ENCODE data around the gene PRSS38. TPM values are rescaled to one million over a fixed set of nuclear protein-coding genes. Genes with fewer than 3 reads are reported as not detected.

Gene PRSS38
- total RNA-seq, 1 experiment from 2014 or later: not detected

- Histone ChIP-seq H3K9me2 (ENCODE audit: insufficient read depth) (no peaks in the 10 kb centered on the region), H3K27ac (ENCODE audit: low read depth, low read length) (no peak overlapping the region; the same call in 1 of the 2 replicates), H3K79me2 (ENCODE audit: insufficient read depth, low read length) (no peaks in the 10 kb centered on the region), H3K4me1 (ENCODE audit: control insufficient read depth in 1 of 2, insufficient read depth in 2 of 2, low read length in 2 of 2) (peaks cover 10 to 15% of the 10 kb centered on the region in 2 experiments), H4K20me1 (ENCODE audit: insufficient read depth) (no peaks in the 10 kb centered on the region), H3K4me2 (ENCODE audit: low read length) (no peak overlapping the region), H3K27me3 (ENCODE audit: insufficient read depth, low read length) (no peaks in the 10 kb centered on the region), H3K9me3 (ENCODE audit: control insufficient read depth in 1 of 2, insufficient read depth in 1 of 2, low read depth in 1 of 2, low read length in 2 of 2) (no peaks in the 10 kb centered on the region), H3K4me3 (replicated peaks in 1 of 2; ENCODE audit: low read depth in 1 of 2, low read length in 2 of 2) (no peak overlapping the region), H3K36me3 (ENCODE audit: control insufficient read depth in 1 of 2, insufficient read depth in 2 of 2, low read length in 2 of 2) (no peaks in the 10 kb centered on the region), H3K9ac (ENCODE audit: low read length) (no peak overlapping the region), H2AFZ (ENCODE audit: low read depth, low read length, poor library complexity, severe bottlenecking) (no peak overlapping the region)
- no peak for TF ChIP-seq ELF1 (IDR thresholded peaks at IDR 0.05; ENCODE audit: borderline replicate concordance, low read depth)
- TF ChIP-seq CBX3 (IDR thresholded peaks at IDR 0.05; ENCODE audit: low read depth): no peak
- TF ChIP-seq EGR1 (IDR thresholded peaks at IDR 0.05; ENCODE audit: low read depth): no peak
- POLR2A ChIA-PET: no interaction called here
- RAD21 ChIA-PET (ENCODE audit: low non-redundant PET in 1 of 2, low total read pairs in 2 of 2, uncharacterized antibody in 2 of 2, unreplicated experiment in 2 of 2): interaction anchor here in 1 of 2 experiments (0.6 kb wide), 1 partner anchor 122 kb away, joined by 3 read pairs; no protein-coding TSS in a partner anchor
- CTCF ChIA-PET: no interaction called here
- no peak for DNase-seq (ENCODE audit: low read depth, low spot score)
- intact Hi-C loops (cut with micrococcal nuclease): no loop called here
- ATAC-seq: no peak
- BruUV-seq (replicated peaks): no TSS peak
These were observed 71.1 kb downstream of the PRSS38 start for GRCh38 chr1:227886503-227886961.

- H3K4me2 ChIP-seq (ENCODE audit: low read length): no peak overlapping the region
- no peak for TF ChIP-seq POLR2AphosphoS5 (IDR thresholded peaks at IDR 0.05; ENCODE audit: low read depth, low read length)
- no peak for TF ChIP-seq ATF3 (IDR thresholded peaks at IDR 0.05)
- TF ChIP-seq POLR2A (IDR thresholded peaks at IDR 0.05; ENCODE audit: borderline replicate concordance, extremely low read depth, insufficient read depth, insufficient read length): no peak
- TF ChIP-seq RAD21 (IDR thresholded peaks at IDR 0.05; ENCODE audit: low read depth): no peak
- no peak for TF ChIP-seq MAX (IDR thresholded peaks at IDR 0.05)
- no peak for TF ChIP-seq CBX3 (IDR thresholded peaks at IDR 0.05; ENCODE audit: low read depth)
- TF ChIP-seq, protein P1, sequence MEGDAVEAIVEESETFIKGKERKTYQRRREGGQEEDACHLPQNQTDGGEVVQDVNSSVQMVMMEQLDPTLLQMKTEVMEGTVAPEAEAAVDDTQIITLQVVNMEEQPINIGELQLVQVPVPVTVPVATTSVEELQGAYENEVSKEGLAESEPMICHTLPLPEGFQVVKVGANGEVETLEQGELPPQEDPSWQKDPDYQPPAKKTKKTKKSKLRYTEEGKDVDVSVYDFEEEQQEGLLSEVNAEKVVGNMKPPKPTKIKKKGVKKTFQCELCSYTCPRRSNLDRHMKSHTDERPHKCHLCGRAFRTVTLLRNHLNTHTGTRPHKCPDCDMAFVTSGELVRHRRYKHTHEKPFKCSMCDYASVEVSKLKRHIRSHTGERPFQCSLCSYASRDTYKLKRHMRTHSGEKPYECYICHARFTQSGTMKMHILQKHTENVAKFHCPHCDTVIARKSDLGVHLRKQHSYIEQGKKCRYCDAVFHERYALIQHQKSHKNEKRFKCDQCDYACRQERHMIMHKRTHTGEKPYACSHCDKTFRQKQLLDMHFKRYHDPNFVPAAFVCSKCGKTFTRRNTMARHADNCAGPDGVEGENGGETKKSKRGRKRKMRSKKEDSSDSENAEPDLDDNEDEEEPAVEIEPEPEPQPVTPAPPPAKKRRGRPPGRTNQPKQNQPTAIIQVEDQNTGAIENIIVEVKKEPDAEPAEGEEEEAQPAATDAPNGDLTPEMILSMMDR (IDR thresholded peaks at IDR 0.05 in 2 of 3, conservative IDR thresholded peaks at IDR 0.05 in 1 of 3; ENCODE audit: borderline replicate concordance in 1 of 3, insufficient read depth in 1 of 3, low read depth in 2 of 3, low read length in 2 of 3): no peak
- TF ChIP-seq EZH2 (IDR thresholded peaks at IDR 0.05): no peak
- TF ChIP-seq EZH2phosphoT487 (IDR thresholded peaks at IDR 0.05; ENCODE audit: borderline replicate concordance): no peak
- no peak for TF ChIP-seq ZNF274 (IDR thresholded peaks at IDR 0.05; ENCODE audit: low read depth, low read length)
- no peak for TF ChIP-seq JUND (IDR thresholded peaks at IDR 0.05)
- TF ChIP-seq ZFX (IDR thresholded peaks at IDR 0.05): no peak
- TF ChIP-seq FOSL1 (IDR thresholded peaks at IDR 0.05; ENCODE audit: low read depth): no peak
- no peak for TF ChIP-seq CEBPB (IDR thresholded peaks at IDR 0.05; ENCODE audit: low read depth)
- TF ChIP-seq EGR1 (IDR thresholded peaks at IDR 0.05; ENCODE audit: low read depth): no peak
These were observed 71.7 kb downstream of the PRSS38 start for GRCh38 chr1:227886993-227887696.

More at GRCh38 chr1:227886993-227887696, 71.7 kb downstream of the PRSS38 start:
- Histone ChIP-seq H3K4me3 (replicated peaks in 1 of 2; ENCODE audit: low read depth in 1 of 2, low read length in 2 of 2) (no peak overlapping the region), H3K9me3 (ENCODE audit: control insufficient read depth in 1 of 2, insufficient read depth in 1 of 2, low read depth in 1 of 2, low read length in 2 of 2) (no peaks in the 10 kb centered on the region), H3K9ac (ENCODE audit: low read length) (no peak overlapping the region), H3K27ac (ENCODE audit: low read depth, low read length) (no peak overlapping the region), H3K9me2 (ENCODE audit: insufficient read depth) (no peaks in the 10 kb centered on the region), H2AFZ (ENCODE audit: low read depth, low read length, poor library complexity, severe bottlenecking) (no peak overlapping the region), H3K4me1 (ENCODE audit: control insufficient read depth in 1 of 2, insufficient read depth in 2 of 2, low read length in 2 of 2) (peaks cover 10 to 19% of the 10 kb centered on the region in 2 experiments), H3K36me3 (ENCODE audit: control insufficient read depth in 1 of 2, insufficient read depth in 2 of 2, low read length in 2 of 2) (no peaks in the 10 kb centered on the region), H3K27me3 (ENCODE audit: insufficient read depth, low read length) (no peaks in the 10 kb centered on the region), H3K79me2 (ENCODE audit: insufficient read depth, low read length) (no peaks in the 10 kb centered on the region), H4K20me1 (ENCODE audit: insufficient read depth) (no peaks in the 10 kb centered on the region)
- POLR2A ChIA-PET: no interaction called here
- BruUV-seq (replicated peaks): no TSS peak
- intact Hi-C loops (cut with micrococcal nuclease): no loop called here
- no peak for DNase-seq (ENCODE audit: low read depth, low spot score)
- RAD21 ChIA-PET (ENCODE audit: low non-redundant PET in 1 of 2, low total read pairs in 2 of 2, uncharacterized antibody in 2 of 2, unreplicated experiment in 2 of 2): no interaction called here
- ATAC-seq: no peak
- CTCF ChIA-PET: no interaction called here
